Measurements from ENCODE around the gene HAL.

The HAL gene

GRCh38 chr12:96015672-96016071 lies 19.5 kb upstream of the HAL start:
- DNase-seq (ENCODE audit: low read depth) = no peak
- no peak overlapping the region for H3K4me3 ChIP-seq (ENCODE audit: control insufficient read depth, low read depth, low read length)
- peak; percentile 62 for TF ChIP-seq CTCF (IDR thresholded peaks at IDR 0.05; ENCODE audit: control insufficient read depth, insufficient read depth, low read depth, low read length, missing control alignments)

GRCh38 chr12:96014943-96015599 lies 18.9 kb upstream of the HAL start:
- no peak for TF ChIP-seq CTCF (IDR thresholded peaks at IDR 0.05; ENCODE audit: control insufficient read depth, insufficient read depth, low read depth, low read length, missing control alignments)
- DNase-seq (ENCODE audit: low read depth) = no peak
- H3K4me3 ChIP-seq (ENCODE audit: control insufficient read depth, low read depth, low read length) = no peak overlapping the region

GRCh38 chr12:96007729-96008128 lies 11.6 kb upstream of the HAL start:
- TF ChIP-seq CTCF (IDR thresholded peaks at IDR 0.05; ENCODE audit: control insufficient read depth, insufficient read depth, low read depth, low read length, missing control alignments) = no peak
- no peak for DNase-seq (ENCODE audit: low read depth)
- H3K4me3 ChIP-seq (ENCODE audit: control insufficient read depth, low read depth, low read length) = no peak overlapping the region

GRCh38 chr12:96006727-96007126 lies 10.6 kb upstream of the HAL start:
- no peak for TF ChIP-seq CTCF (IDR thresholded peaks at IDR 0.05; ENCODE audit: control insufficient read depth, insufficient read depth, low read depth, low read length, missing control alignments)
- DNase-seq (ENCODE audit: low read depth) = no peak
- no peak overlapping the region for H3K4me3 ChIP-seq (ENCODE audit: control insufficient read depth, low read depth, low read length)

- DNase-seq (ENCODE audit: low read depth) = no peak
- TF ChIP-seq CTCF (IDR thresholded peaks at IDR 0.05; ENCODE audit: control insufficient read depth, insufficient read depth, low read depth, low read length, missing control alignments) = no peak
- no peak overlapping the region for H3K4me3 ChIP-seq (ENCODE audit: control insufficient read depth, low read depth, low read length)
These were observed 4.7 kb upstream of the HAL start for GRCh38 chr12:96000858-96001257.

GRCh38 chr12:95999484-95999883 lies 3.3 kb upstream of the HAL start:
- TF ChIP-seq CTCF (IDR thresholded peaks at IDR 0.05; ENCODE audit: control insufficient read depth, insufficient read depth, low read depth, low read length, missing control alignments) = no peak
- no peak for DNase-seq (ENCODE audit: low read depth)
- H3K4me3 ChIP-seq (ENCODE audit: control insufficient read depth, low read depth, low read length) = no peak overlapping the region

Measured in AG09309 (cell line).